HTERT RPE-1 (cell line): ENCODE data around the gene GABRQ.

Experiments used
- in situ Hi-C: fragments of 300-500 bp; cut with MboI; formaldehyde crosslinking; loops from 4 replicates; pipeline ENCODE4 v1.14.3; 2020; ENCODE audit warnings: low sequenced_read_pairs

GABRQ gene

GRCh38 chrX:152637649-152638442 lies at the start of gene GABRQ:
GABRQ (plus strand) TSS chrX:152637895; CDS start chrX:152638203, 308 bp downstream.
- in situ Hi-C loops, result no loop called here

GRCh38 chrX:152588206-152588605 lies 49.5 kb upstream of the GABRQ start:
- in situ Hi-C loops, result no loop called here

- in situ Hi-C loops, result no loop called here
Observed at GRCh38 chrX:152600853-152601633, 36.7 kb upstream of the GABRQ start.

- in situ Hi-C loops, result no loop called here
Observed at GRCh38 chrX:152601848-152602616, 35.7 kb upstream of the GABRQ start.

GRCh38 chrX:152614791-152615190 lies 22.9 kb upstream of the GABRQ start:
- in situ Hi-C loops, result no loop called here

- in situ Hi-C loops, result no loop called here
Observed at GRCh38 chrX:152619897-152620296, 17.8 kb upstream of the GABRQ start.

GRCh38 chrX:152632445-152633097 lies 5.1 kb upstream of the GABRQ start:
- in situ Hi-C loops, result no loop called here

- in situ Hi-C loops, result no loop called here
Observed at GRCh38 chrX:152635941-152636340, 1.8 kb upstream of the GABRQ start.

- in situ Hi-C loops, result no loop called here
Observed at GRCh38 chrX:152638443-152638904, 779 bp downstream of the GABRQ start.

GRCh38 chrX:152639426-152639825 lies 1.7 kb downstream of the GABRQ start:
- in situ Hi-C loops, result no loop called here

GRCh38 chrX:152640034-152640818 lies 2.5 kb downstream of the GABRQ start:
- in situ Hi-C loops, result no loop called here

- in situ Hi-C loops, result no loop called here
Observed at GRCh38 chrX:152641256-152641875, 3.7 kb downstream of the GABRQ start.

GRCh38 chrX:152641996-152642395 lies 4.3 kb downstream of the GABRQ start:
- in situ Hi-C loops, result no loop called here

GRCh38 chrX:152642931-152643564 lies 5.4 kb downstream of the GABRQ start:
- in situ Hi-C loops, result no loop called here

- in situ Hi-C loops, result no loop called here
Observed at GRCh38 chrX:152646961-152647360, 9.3 kb downstream of the GABRQ start.

- in situ Hi-C loops, result no loop called here
Observed at GRCh38 chrX:152647978-152648377, 10.3 kb downstream of the GABRQ start.

GRCh38 chrX:152652060-152652459 lies 14.4 kb downstream of the GABRQ start:
- in situ Hi-C loops, result no loop called here

- in situ Hi-C loops, result no loop called here
Observed at GRCh38 chrX:152652467-152652866, 14.8 kb downstream of the GABRQ start.

GRCh38 chrX:152656087-152656486 lies 18.4 kb downstream of the GABRQ start:
- in situ Hi-C loops, result no loop called here
